CD4-positive, CD25-positive, alpha-beta regulatory T cell (primary cell): ENCODE results near the gene FBXO45. TPM values are rescaled to one million over a fixed set of nuclear protein-coding genes. Genes with fewer than 3 reads are reported as not detected.
A peak's percentile ranks its signal among the peaks of the same experiment; 100 is the strongest.
"Not testable (repeated sequence)": the region's sequence is repeated elsewhere in the genome, so short reads cannot be mapped to it uniquely, and the experiment has no call there.

Experiments used
- ATAC-seq, 2 donors: fragments of 150-1000 bp; cut with Tn5 transposase; one replicate each; pipeline ENCODE4 v1.10.0; 2021; ENCODE audit warnings: low read depth in 2 of 2, moderate number of reproducible peaks in 2 of 2, moderate library complexity in 1 of 2
- DNase-seq, 3 donors: peaks; one replicate each; pipeline versions ENCODE4 v3.0.0 to v3.0.0-alpha.2; 2012 to 2022; ENCODE audit warnings: mixed read lengths in 1 of 3
- H3K27ac ChIP-seq: one replicate; pipeline ENCODE4 v1.7.0; 2013; ENCODE audit warnings: mild to moderate bottlenecking, low read length; ENCODE audit not compliant: insufficient read depth, poor library complexity, severe bottlenecking
- H3K27me3 ChIP-seq: one replicate; pipeline ENCODE4 v1.7.0; 2013; ENCODE audit warnings: low read length; ENCODE audit not compliant: control insufficient read depth, insufficient read depth
- H3K36me3 ChIP-seq: one replicate; pipeline ENCODE4 v1.7.0; 2013; ENCODE audit warnings: mild to moderate bottlenecking, low read length, moderate library complexity; ENCODE audit not compliant: control insufficient read depth, insufficient read depth
- H3K4me1 ChIP-seq: 2 replicates; pipeline ENCODE4 v1.7.0; 2013; ENCODE audit warnings: mild to moderate bottlenecking, low read length; ENCODE audit not compliant: insufficient read depth, control insufficient read depth, poor library complexity, severe bottlenecking
- H3K4me3 ChIP-seq: one replicate; pipeline ENCODE4 v1.7.0; 2013; ENCODE audit warnings: low read depth, mild to moderate bottlenecking, low read length, moderate library complexity
- H3K9me3 ChIP-seq, 2 experiments: 1 replicate in 1 of 2; 2 replicates in 1 of 2; pipeline ENCODE4 v1.7.0; 2013; ENCODE audit warnings: low read length in 2 of 2, mild to moderate bottlenecking in 1 of 2, moderate library complexity in 1 of 2; ENCODE audit not compliant: control insufficient read depth in 2 of 2
- H3K27ac Mint-ChIP-seq, 3 donors: one replicate each; pipeline ENCODE4 v1.8.0; 2020 to 2022; ENCODE audit warnings: mild to moderate bottlenecking in 3 of 3, mixed read lengths in 3 of 3, moderate library complexity in 2 of 3
- H3K27me3 Mint-ChIP-seq: one replicate; pipeline ENCODE4 v1.8.0; 2022; ENCODE audit warnings: mild to moderate bottlenecking, mixed read lengths
- H3K36me3 Mint-ChIP-seq: one replicate; pipeline ENCODE4 v1.8.0; 2020; ENCODE audit warnings: mixed read lengths
- H3K4me1 Mint-ChIP-seq, 4 donors: one replicate each; pipeline ENCODE4 v1.8.0; 2020 to 2022; ENCODE audit warnings: mixed read lengths in 4 of 4, mild to moderate bottlenecking in 1 of 4
- H3K4me3 Mint-ChIP-seq, 4 donors: one replicate each; pipeline ENCODE4 v1.8.0; 2020 to 2022; ENCODE audit warnings: mild to moderate bottlenecking in 4 of 4, mixed read lengths in 4 of 4, moderate library complexity in 3 of 4
- H3K9me3 Mint-ChIP-seq, 7 donors: one replicate each; pipeline ENCODE4 v1.8.0; 2020 to 2022; ENCODE audit warnings: mixed read lengths in 7 of 7, mild to moderate bottlenecking in 3 of 7, moderate library complexity in 2 of 7
- polyA plus RNA-seq, 4 donors: library from polyadenylated mRNA; unstranded; fragments of 300-500 nt; fragmentation: Illumina TruSeq; gene quantifications; one replicate each; pipeline ENCODE4 v1.2.3, GENCODE V29; 2021
- total RNA-seq: library from RNA; stranded (reverse); gene quantifications from one replicate; pipeline ENCODE4 v1.2.3, GENCODE V29; 2022

The FBXO45 gene
- total and polyA plus RNA-seq, 5 donors from 2014 or later, result 3.2 to 9.1 (median 5.6) TPM

- Histone ChIP-seq H3K4me3 (no peak overlapping the region), H3K4me1 (no peaks in the 10 kb centered on the region), H3K9me3 (peaks cover 2 to 14% of the 10 kb centered on the region in 2 experiments), H3K27ac (no peak overlapping the region), H3K36me3 (no peaks in the 10 kb centered on the region), H3K27me3 (no peaks in the 10 kb centered on the region)
- Mint-ChIP-seq H3K27ac (no peak overlapping the region), H3K27me3 (peaks cover 7% of the 10 kb centered on the region), H3K4me1 (no peaks in the 10 kb centered on the region), H3K36me3 (peaks cover 5% of the 10 kb centered on the region), H3K9me3 (peaks cover 2 to 17% (median 5%) of the 10 kb centered on the region in 7 donors), H3K4me3 (no peak overlapping the region)
- no peak for DNase-seq
- no peak for ATAC-seq
Observed at GRCh38 chr3:196547067-196547466, 21.4 kb upstream of the FBXO45 start.

GRCh38 chr3:196549312-196549711 is 19.1 kb upstream of the FBXO45 start:
- H3K4me1 Mint-ChIP-seq, result not testable (repeated sequence)

GRCh38 chr3:196550172-196550571 is 18.3 kb upstream of the FBXO45 start:
- H3K9me3 Mint-ChIP-seq, result peaks cover 2 to 17% (median 5%) of the 10 kb centered on the region in 7 donors
- not testable (repeated sequence) for H3K36me3 ChIP-seq, H3K4me1 ChIP-seq, H3K4me1 Mint-ChIP-seq, H3K27ac Mint-ChIP-seq, H3K4me3 Mint-ChIP-seq, H3K27me3 Mint-ChIP-seq, H3K27ac ChIP-seq, H3K4me3 ChIP-seq, ATAC-seq, H3K27me3 ChIP-seq, DNase-seq
- peaks cover 15% of the 10 kb centered on the region for H3K36me3 Mint-ChIP-seq
- H3K9me3 ChIP-seq, result peaks cover 2 to 14% of the 10 kb centered on the region in 2 experiments

More at GRCh38 chr3:196549312-196549711, 19.1 kb upstream of the FBXO45 start:
- not testable (repeated sequence) for DNase-seq, H3K27me3 ChIP-seq, H3K27me3 Mint-ChIP-seq, H3K4me1 ChIP-seq, H3K27ac Mint-ChIP-seq, H3K4me3 Mint-ChIP-seq, H3K4me3 ChIP-seq, H3K27ac ChIP-seq, ATAC-seq, H3K36me3 ChIP-seq
- H3K36me3 Mint-ChIP-seq, result peaks cover 11% of the 10 kb centered on the region
- peaks cover 2 to 14% of the 10 kb centered on the region in 2 experiments for H3K9me3 ChIP-seq
- peaks cover 2 to 17% (median 5%) of the 10 kb centered on the region in 7 donors for H3K9me3 Mint-ChIP-seq

- Mint-ChIP-seq H3K4me1 (peaks cover 0 to 12% (median 8%) of the 10 kb centered on the region in 4 donors), H3K27ac (no peak overlapping the region), H3K4me3 (no peak overlapping the region), H3K27me3 (no peaks in the 10 kb centered on the region), H3K36me3 (peaks cover 25% of the 10 kb centered on the region), H3K9me3 (peaks cover 2 to 17% (median 5%) of the 10 kb centered on the region in 7 donors)
- ATAC-seq (no peak), DNase-seq (no peak)
- Histone ChIP-seq H3K36me3 (peaks cover 6% of the 10 kb centered on the region), H3K4me3 (no peak overlapping the region), H3K27me3 (no peaks in the 10 kb centered on the region), H3K4me1 (no peaks in the 10 kb centered on the region), H3K9me3 (peaks cover 2 to 14% of the 10 kb centered on the region in 2 experiments), H3K27ac (no peak overlapping the region)
Observed at GRCh38 chr3:196552253-196552652, 16.2 kb upstream of the FBXO45 start.

- Histone ChIP-seq H3K9me3 (peaks cover 2 to 14% of the 10 kb centered on the region in 2 experiments), H3K27ac (no peak overlapping the region), H3K36me3 (peaks cover 6% of the 10 kb centered on the region), H3K27me3 (no peaks in the 10 kb centered on the region), H3K4me1 (no peaks in the 10 kb centered on the region), H3K4me3 (no peak overlapping the region)
- Mint-ChIP-seq H3K9me3 (peaks cover 0 to 11% (median 0%) of the 10 kb centered on the region in 7 donors), H3K4me1 (peaks cover 0 to 16% (median 8%) of the 10 kb centered on the region in 4 donors), H3K27ac (no peak overlapping the region), H3K4me3 (no peak overlapping the region), H3K27me3 (no peaks in the 10 kb centered on the region), H3K36me3 (peaks cover 21% of the 10 kb centered on the region)
- ATAC-seq (no peak), DNase-seq (no peak)
Observed at GRCh38 chr3:196553551-196553950, 14.9 kb upstream of the FBXO45 start.

GRCh38 chr3:196554205-196554604 is 14.3 kb upstream of the FBXO45 start:
- no peaks in the 10 kb centered on the region for H3K27me3 Mint-ChIP-seq
- Histone ChIP-seq H3K36me3 (peaks cover 6% of the 10 kb centered on the region), H3K4me1 (peaks cover 2% of the 10 kb centered on the region), H3K4me3 (no peak overlapping the region), H3K27ac (no peak overlapping the region), H3K27me3 (no peaks in the 10 kb centered on the region), H3K9me3 (peaks cover 1 to 10% of the 10 kb centered on the region in 2 experiments)
- ATAC-seq (no peak), DNase-seq (no peak)
- peak overlapping the region in 1 of 3 donors; percentile 27 for H3K27ac Mint-ChIP-seq
- peaks cover 0 to 22% (median 11%) of the 10 kb centered on the region in 4 donors for H3K4me1 Mint-ChIP-seq
- H3K36me3 Mint-ChIP-seq, result peaks cover 22% of the 10 kb centered on the region
- peak overlapping the region in 1 of 4 donors; percentile 54 for H3K4me3 Mint-ChIP-seq
- H3K9me3 Mint-ChIP-seq, result peaks cover 0 to 9% (median 0%) of the 10 kb centered on the region in 7 donors

- Histone ChIP-seq H3K4me1 (peaks cover 13% of the 10 kb centered on the region), H3K4me3 (no peak overlapping the region), H3K27me3 (no peaks in the 10 kb centered on the region), H3K36me3 (peaks cover 6% of the 10 kb centered on the region), H3K9me3 (no peaks in the 10 kb centered on the region), H3K27ac (no peak overlapping the region)
- Mint-ChIP-seq H3K27me3 (no peaks in the 10 kb centered on the region), H3K36me3 (peaks cover 24% of the 10 kb centered on the region), H3K4me1 (peaks cover under 1 to 33% (median 19%) of the 10 kb centered on the region in 4 donors), H3K4me3 (no peak overlapping the region), H3K27ac (peak overlapping the region in 2 of 3 donors; percentile 6 to 88), H3K9me3 (peaks cover 0 to 2% (median 0%) of the 10 kb centered on the region in 7 donors)
- DNase-seq (no peak), ATAC-seq (no peak)
Observed at GRCh38 chr3:196555295-196555694, 13.2 kb upstream of the FBXO45 start.

GRCh38 chr3:196557236-196557635 is 11.2 kb upstream of the FBXO45 start:
- Histone ChIP-seq H3K36me3 (peaks cover 11% of the 10 kb centered on the region), H3K9me3 (no peaks in the 10 kb centered on the region), H3K4me3 (no peak overlapping the region), H3K4me1 (peaks cover 19% of the 10 kb centered on the region), H3K27ac (no peak overlapping the region), H3K27me3 (no peaks in the 10 kb centered on the region)
- ATAC-seq (no peak), DNase-seq (no peak)
- H3K36me3 Mint-ChIP-seq, result peaks cover 34% of the 10 kb centered on the region
- no peaks in the 10 kb centered on the region for H3K9me3 Mint-ChIP-seq
- H3K4me1 Mint-ChIP-seq, result peaks cover 8 to 46% (median 27%) of the 10 kb centered on the region in 4 donors
- no peaks in the 10 kb centered on the region for H3K27me3 Mint-ChIP-seq
- H3K27ac Mint-ChIP-seq, result no peak overlapping the region
- peak overlapping the region in 1 of 4 donors; percentile 22 for H3K4me3 Mint-ChIP-seq
